ENCODE results near the gene UPK1A. TPM values are rescaled to one million over a fixed set of nuclear protein-coding genes. Genes with fewer than 3 reads are reported as not detected.

The UPK1A gene
- total and polyA plus RNA-seq, 2 donors (not counting 1 experiment from before 2014, with no cell fraction given), result 0.16 TPM; not detected in 1

GRCh38 chr19:35642798-35643254, 23.5 kb upstream of the UPK1A start:
- H3K4me2 ChIP-seq (replicated peaks; ENCODE audit: low read depth, low read length, poor library complexity, severe bottlenecking), result peak overlapping the region; percentile 100
- peaks cover 0 to 5% of the 10 kb centered on the region in 2 experiments for H3K36me3 ChIP-seq (replicated peaks in 1 of 2; ENCODE audit: control extremely low read depth in 1 of 2, control insufficient read depth in 1 of 2, extremely low read depth in 1 of 2, insufficient read depth in 2 of 2, low read length in 1 of 2)
- ChIA-PET CTCF (no interaction called here), POLR2A (interaction anchor here (0.6 to 0.7 kb wide), 6 partner anchors 61 to 502 kb away, joined by 3 to 12 read pairs (median 6); partner anchors contain the start of gene U2AF1L4)
- intact Hi-C loops (cut with micrococcal nuclease), result loop anchor here (1.0 to 10.0 kb wide), 3 partner anchors 98 to 1952 kb away; partner anchors contain the start of genes OVOL3, POLR2I, TBCB and TMEM147
- H3K9me3 Mint-ChIP-seq (ENCODE audit: insufficient read depth), result no peaks in the 10 kb centered on the region
- H3K4me1 ChIP-seq (ENCODE audit: control insufficient read depth in 2 of 2, insufficient read depth in 2 of 2, low read length in 2 of 2), result peaks cover 17 to 43% of the 10 kb centered on the region in 2 donors
- H3K9ac ChIP-seq (ENCODE audit: low read length), result peak overlapping the region; percentile 85
- ATAC-seq (ENCODE audit: low read depth) (no peak), DNase-seq (no peak)
- peak overlapping the region; percentile 53 to 91 (median 79) for H3K4me3 ChIP-seq (ENCODE audit: control extremely low read depth in 1 of 5, extremely low read depth in 1 of 5, insufficient read depth in 1 of 5, low read depth in 2 of 5, low read length in 4 of 5)
- no peaks in the 10 kb centered on the region for H3K27me3 Mint-ChIP-seq
- no peak for TF ChIP-seq EZH2 (IDR thresholded peaks at IDR 0.05; ENCODE audit: borderline replicate concordance, insufficient read depth, low read depth, low read length, poor library complexity, severe bottlenecking)
- TF ChIP-seq CTCF (IDR thresholded peaks at IDR 0.05), result no peak
- H3K27ac ChIP-seq (ENCODE audit: low read length in 2 of 2), result peak overlapping the region in 1 of 2 donors; percentile 55
- peaks cover 0 to 5% (median 0%) of the 10 kb centered on the region in 3 donors for H3K9me3 ChIP-seq (ENCODE audit: control extremely low read depth in 1 of 3, control insufficient read depth in 2 of 3, insufficient read depth in 1 of 3, low read length in 2 of 3)
- H2AFZ ChIP-seq (ENCODE audit: insufficient read depth, low read depth, low read length, poor library complexity, severe bottlenecking), result peak overlapping the region; percentile 97
- WGBS (ENCODE audit: insufficient coverage), result 53% methylated on average over 14 of the region's 15 CpGs
- no peaks in the 10 kb centered on the region for H3K27me3 ChIP-seq (replicated peaks in 1 of 4; ENCODE audit: control extremely low read depth in 1 of 4, control insufficient read depth in 3 of 4, insufficient read depth in 4 of 4, low read length in 3 of 4)
- H4K20me1 ChIP-seq (ENCODE audit: control insufficient read depth, insufficient read depth, low read length, poor library complexity, severe bottlenecking), result no peaks in the 10 kb centered on the region
- H3K27ac Mint-ChIP-seq, result peak overlapping the region; percentile 83
- peaks cover 5% of the 10 kb centered on the region for H3K79me2 ChIP-seq (ENCODE audit: control insufficient read depth, insufficient read depth, low read length)
- peaks cover 32% of the 10 kb centered on the region for H3K4me1 Mint-ChIP-seq
- peak overlapping the region; percentile 94 for H3K4me3 Mint-ChIP-seq

All from B cell (primary cell).